IMR-90 (cell line): ENCODE data around the gene RTL1. TPM values are rescaled to one million over a fixed set of nuclear protein-coding genes. Genes with fewer than 3 reads are reported as not detected.

Experiments used
- ATAC-seq: fragments of 200-7000 bp; cut with Tn5 transposase; 2 replicates; pipeline ENCODE4 v1.9.1; 2020; ENCODE audit warnings: low read depth, mild to moderate bottlenecking, moderate library complexity
- BruUV-seq: library from RNA; stranded (reverse); fragments of 400-500 nt; replicated peaks from 2 replicates; lab custom pipeline; 2021; lab: Mats Ljungman, UMichigan
- CTCF ChIA-PET: fragments of 300-600 bp; formaldehyde crosslinking; extraction: SDS; loops from one replicate; lab custom pipeline; 2021; ENCODE audit warnings: antibody characterized with exemption; lab: Yijun Ruan, JAX
- POLR2A ChIA-PET: fragments of 300-600 bp; sonication (Branson Sonifier 250); formaldehyde crosslinking; loops from one replicate; lab custom pipeline; 2022; ENCODE audit warnings: antibody characterized with exemption; ENCODE audit not compliant: unreplicated experiment; lab: Charles Lee
- DNase-seq: peaks from one replicate; pipeline ENCODE4 v3.0.0; 2013
- H2AFZ ChIP-seq: replicated peaks from 2 replicates; pipeline ENCODE3; 2013; ENCODE audit warnings: low read length, mild to moderate bottlenecking; ENCODE audit not compliant: poor library complexity
- H2AK5ac ChIP-seq: 2 replicates; pipeline ENCODE4 v1.6.1; 2013; ENCODE audit warnings: low read depth, low read length, inconsistent platforms
- H2AK9ac ChIP-seq: replicated peaks from 2 replicates; pipeline ENCODE3; 2013; ENCODE audit warnings: mild to moderate bottlenecking, low read depth, low read length, moderate library complexity; ENCODE audit not compliant: poor library complexity
- H2BK120ac ChIP-seq: 2 replicates; pipeline ENCODE4 v1.6.1; 2013; ENCODE audit warnings: low read depth, low read length, inconsistent platforms
- H2BK15ac ChIP-seq: 3 replicates; pipeline ENCODE4 v1.6.1; 2013; ENCODE audit warnings: low read depth, low read length, inconsistent platforms
- H2BK20ac ChIP-seq: 2 replicates; pipeline ENCODE4 v1.6.1; 2013; ENCODE audit warnings: low read depth, mild to moderate bottlenecking, inconsistent platforms, low read length, moderate library complexity
- H2BK5ac ChIP-seq: 2 replicates; pipeline ENCODE4 v1.6.1; 2013; ENCODE audit warnings: mild to moderate bottlenecking, low read depth, low read length, inconsistent platforms; ENCODE audit not compliant: poor library complexity, severe bottlenecking
- H3K14ac ChIP-seq: replicated peaks from 2 replicates; pipeline ENCODE4 v1.6.1; 2013; ENCODE audit warnings: low read depth, low read length, inconsistent platforms
- H3K18ac ChIP-seq: 2 replicates; pipeline ENCODE4 v1.6.1; 2013; ENCODE audit warnings: low read depth, low read length, control low read depth
- H3K23ac ChIP-seq: 2 replicates; pipeline ENCODE4 v1.6.1; 2013; ENCODE audit warnings: low read depth, low read length, inconsistent platforms
- H3K27ac ChIP-seq: 2 replicates; pipeline ENCODE4 v1.5.1; 2013; ENCODE audit warnings: mild to moderate bottlenecking, control low read depth, low read length; ENCODE audit not compliant: insufficient read depth
- H3K27me3 ChIP-seq: 2 replicates; pipeline ENCODE4 v1.6.1; 2013; ENCODE audit warnings: low read length; ENCODE audit not compliant: control insufficient read depth, insufficient read depth
- H3K36me3 ChIP-seq: 2 replicates; pipeline ENCODE4 v1.6.1; 2013; ENCODE audit warnings: low read length, mixed read lengths; ENCODE audit not compliant: control insufficient read depth, insufficient read depth
- H3K4ac ChIP-seq: 2 replicates; pipeline ENCODE4 v1.6.1; 2013; ENCODE audit warnings: low read depth, low read length, inconsistent platforms
- H3K4me1 ChIP-seq: 2 replicates; pipeline ENCODE4 v1.6.1; 2013; ENCODE audit warnings: low read length, mixed read lengths; ENCODE audit not compliant: control insufficient read depth, insufficient read depth
- H3K4me2 ChIP-seq: 2 replicates; pipeline ENCODE4 v1.6.1; 2013; ENCODE audit warnings: low read depth, mild to moderate bottlenecking, control low read depth, low read length, moderate library complexity
- H3K4me3 ChIP-seq: 2 replicates; pipeline ENCODE4 v1.5.1; 2013; ENCODE audit warnings: low read depth, mild to moderate bottlenecking, control low read depth, low read length, moderate library complexity; ENCODE audit not compliant: insufficient read depth
- H3K56ac ChIP-seq: 2 replicates; pipeline ENCODE4 v1.6.1; 2013; ENCODE audit warnings: low read length, inconsistent platforms; ENCODE audit not compliant: insufficient read depth; ENCODE audit errors: extremely low read depth
- H3K79me1 ChIP-seq, 2 experiments: 2 replicates each; pipeline ENCODE4 v1.6.1; 2013; ENCODE audit warnings: low read length in 2 of 2, inconsistent platforms in 1 of 2, low read depth in 1 of 2
- H3K9ac ChIP-seq: 2 replicates; pipeline ENCODE4 v1.6.1; 2013; ENCODE audit warnings: low read depth, low read length, control low read depth
- H3K9me1 ChIP-seq: 2 replicates; pipeline ENCODE4 v1.6.1; 2013; ENCODE audit warnings: low read length, inconsistent platforms; ENCODE audit not compliant: insufficient read depth
- H3K9me3 ChIP-seq: 2 replicates; pipeline ENCODE4 v1.6.1; 2013; ENCODE audit warnings: low read length; ENCODE audit not compliant: control insufficient read depth, insufficient read depth
- H4K20me1 ChIP-seq: 2 replicates; pipeline ENCODE4 v1.6.1; 2013; ENCODE audit warnings: low read length, inconsistent platforms; ENCODE audit not compliant: insufficient read depth
- H4K5ac ChIP-seq: 2 replicates; pipeline ENCODE4 v1.6.1; 2013; ENCODE audit warnings: mild to moderate bottlenecking, low read depth, low read length, control low read depth
- H4K8ac ChIP-seq, 2 experiments: 2 replicates each; pipeline ENCODE4 v1.6.1; 2013; ENCODE audit warnings: low read depth in 2 of 2, low read length in 2 of 2, control low read depth in 1 of 2, inconsistent platforms in 1 of 2
- H4K91ac ChIP-seq: 2 replicates; pipeline ENCODE4 v1.6.1; 2013; ENCODE audit warnings: low read depth, low read length, inconsistent platforms; ENCODE audit not compliant: insufficient read depth
- BHLHE40 ChIP-seq: fragments of 150-350 bp; IDR thresholded peaks from 2 replicates; pipeline ENCODE4 v1.6.1; 2016; ENCODE audit warnings: mild to moderate bottlenecking, low read depth, low read length
- CEBPB ChIP-seq: IDR thresholded peaks from 2 replicates; pipeline ENCODE4 v1.6.1; 2012; ENCODE audit warnings: low read depth, low read length, improper control_type of control experiment
- FOS ChIP-seq: fragments of 150-350 bp; IDR thresholded peaks from 2 replicates; pipeline ENCODE4 v1.6.1; 2016; ENCODE audit warnings: low read depth, low read length
- MAFK ChIP-seq: IDR thresholded peaks from 2 replicates; pipeline ENCODE4 v1.6.1; 2012; ENCODE audit warnings: low read depth, low read length, improper control_type of control experiment
- MAZ ChIP-seq: IDR thresholded peaks from 2 replicates; pipeline ENCODE4 v1.6.1; 2012; ENCODE audit warnings: low read depth, mild to moderate bottlenecking, low read length, improper control_type of control experiment, moderate library complexity, borderline replicate concordance
- MXI1 ChIP-seq: IDR thresholded peaks from 2 replicates; pipeline ENCODE4 v1.6.1; 2012; ENCODE audit warnings: low read depth, mild to moderate bottlenecking, low read length, moderate library complexity, borderline replicate concordance
- NFE2L2 ChIP-seq: fragments of 150-350 bp; IDR thresholded peaks from 2 replicates; pipeline ENCODE4 v1.6.1; 2016; ENCODE audit warnings: low read depth, mild to moderate bottlenecking, low read length
- POLR2A ChIP-seq: IDR thresholded peaks from 2 replicates; pipeline ENCODE4 v1.6.1; 2012; ENCODE audit warnings: mild to moderate bottlenecking, low read depth, low read length
- RAD21 ChIP-seq: IDR thresholded peaks from 2 replicates; pipeline ENCODE4 v1.6.1; 2012; ENCODE audit warnings: low read length, improper control_type of control experiment
- RCOR1 ChIP-seq: IDR thresholded peaks from 2 replicates; pipeline ENCODE4 v1.6.1; 2012; ENCODE audit warnings: mild to moderate bottlenecking, low read length, improper control_type of control experiment; ENCODE audit not compliant: insufficient replicate concordance
- RFX5 ChIP-seq: IDR thresholded peaks from 2 replicates; pipeline ENCODE4 v1.8.0; 2012; ENCODE audit warnings: low read depth, mild to moderate bottlenecking, low read length, moderate library complexity
- WGBS, 2 experiments: methylation state at CpG; one replicate each; pipeline versions ENCODE4 v1.1.5 to v1.1.7; 2013; ENCODE audit warnings: missing lambda C conversion rate in 2 of 2; ENCODE audit not compliant: insufficient read length in 1 of 2; ENCODE audit errors: extremely low coverage in 2 of 2; 5-methylcytosine and 5-hydroxymethylcytosine counted together
- dilution Hi-C: fragments of 300-500 bp; cut with HindIII; formaldehyde crosslinking; loops from one replicate; pipeline ENCODE4 v1.14.3; 2018; ENCODE audit warnings: low sequenced_read_pairs; ENCODE audit not compliant: unreplicated experiment
- in situ Hi-C: fragments of 300-500 bp; cut with MboI; formaldehyde crosslinking; loops from 3 replicates; pipeline ENCODE4 v1.14.3; 2019; ENCODE audit warnings: low sequenced_read_pairs, inconsistent platforms, mixed read lengths
- intact Hi-C: fragments of 100-400 bp; cut with micrococcal nuclease; formaldehyde crosslinking; loops from 2 replicates; pipeline ENCODE4 v1.10.0; 2022
- polyA plus RNA-seq, 3 experiments: library from polyadenylated mRNA; depleted of rRNA; stranded (reverse); fragments of >200 nt; gene quantifications; 2 replicates each; pipeline ENCODE4 v1.2.3, GENCODE V29; 2012; ENCODE audit warnings: low replicate concordance in 1 of 3
- total RNA-seq: library from RNA; depleted of rRNA; stranded (reverse); fragments of >200 nt; gene quantifications from 2 replicates; pipeline ENCODE4 v1.2.3, GENCODE V29; 2012
- TF ChIP-seq, protein P1 (sequence below): fragments of 150-350 bp; IDR thresholded peaks from 2 replicates; pipeline ENCODE4 v1.6.1; 2017; ENCODE audit warnings: mild to moderate bottlenecking, antibody characterized with exemption, low read length, low read depth
- TF ChIP-seq, protein P2 (sequence below): conservative IDR thresholded peaks from 2 replicates; pipeline ENCODE4 v1.5.1; 2012; ENCODE audit warnings: mild to moderate bottlenecking, low read depth, low read length, improper control_type of control experiment
- TF ChIP-seq, protein P3 (sequence below): fragments of 150-350 bp; IDR thresholded peaks from 2 replicates; pipeline ENCODE4 v1.6.1; 2016; ENCODE audit warnings: low read depth, mild to moderate bottlenecking, low read length, moderate library complexity, borderline replicate concordance

RTL1 gene
- total and polyA plus RNA-seq, 2 of the 4 experiments (the other 2 are of a cell fraction), result not detected

DNA sequence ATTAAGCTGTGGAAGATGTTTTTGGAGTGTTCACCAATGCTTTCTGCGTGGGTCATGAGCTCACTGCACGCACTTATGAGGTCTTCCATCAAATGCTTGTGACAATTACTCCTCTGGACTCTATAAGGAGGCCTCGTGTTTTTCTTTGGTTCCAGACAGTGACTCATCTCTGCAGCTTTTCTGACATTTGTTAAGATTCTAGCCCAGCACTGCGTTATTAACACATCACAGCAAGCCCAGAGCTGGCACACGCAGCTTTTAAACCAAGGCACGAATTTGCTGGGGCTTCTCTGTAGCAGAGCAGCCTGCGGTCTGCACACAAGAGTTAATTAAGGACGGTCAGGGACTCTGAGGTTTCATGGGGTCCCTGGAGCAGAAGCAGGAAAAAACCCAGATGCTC lies 60.7 kb downstream of the RTL1 start:
- Histone ChIP-seq H3K9ac (no peak overlapping the region), H3K27ac (peak overlapping the region; percentile 72; the same call in 1 of the 2 replicates), H3K4ac (no peak overlapping the region), H2BK120ac (no peak overlapping the region), H4K8ac (no peak overlapping the region), H2AK9ac (no peak overlapping the region), H2BK5ac (peak overlapping the region; percentile 39), H4K20me1 (peaks cover 99% of the 10 kb centered on the region), H2AFZ (no peak overlapping the region), H2BK15ac (no peak overlapping the region), H3K4me3 (no peak overlapping the region), H2BK20ac (no peak overlapping the region), H3K36me3 (peaks cover 62% of the 10 kb centered on the region), H2AK5ac (no peak overlapping the region), H3K27me3 (no peaks in the 10 kb centered on the region), H4K5ac (no peak overlapping the region), H3K9me1 (peaks cover 4% of the 10 kb centered on the region; the same call in 1 of the 2 replicates), H3K23ac (no peak overlapping the region), H3K56ac (no peak overlapping the region), H4K91ac (no peak overlapping the region), H3K18ac (peak overlapping the region; percentile 28), H3K4me2 (no peak overlapping the region; the same call in 1 of the 2 replicates), H3K9me3 (no peaks in the 10 kb centered on the region), H3K79me1 (peaks cover 6 to 61% of the 10 kb centered on the region in 2 experiments; a peak in 3 of 4 replicates), H3K14ac (no peak overlapping the region), H3K4me1 (peaks cover 21% of the 10 kb centered on the region)
- POLR2A ChIA-PET, result interaction anchor here (0.7 kb wide), 1 partner anchor 17 kb away, joined by 3 read pairs; the partner anchor contains the start of gene MEG3
- in situ Hi-C loops (loop anchor here (10.0 kb wide), 1 partner anchor 458 kb away; no protein-coding TSS in a partner anchor), dilution Hi-C loops (no loop called here), intact Hi-C loops (loop anchor here (5.0 kb wide), 1 partner anchor 180 kb away; no protein-coding TSS in a partner anchor)
- 20% methylated on average over 2 of the region's 8 CpGs; no CpG with 5 or more reads in 1 of the 2 experiments for WGBS, 2 experiments
- CTCF ChIA-PET, result interaction anchor here (0.7 to 1.1 kb wide), 2 partner anchors 14 to 459 kb away, joined by 3 read pairs; no protein-coding TSS in a partner anchor
- TF ChIP-seq, protein P1, sequence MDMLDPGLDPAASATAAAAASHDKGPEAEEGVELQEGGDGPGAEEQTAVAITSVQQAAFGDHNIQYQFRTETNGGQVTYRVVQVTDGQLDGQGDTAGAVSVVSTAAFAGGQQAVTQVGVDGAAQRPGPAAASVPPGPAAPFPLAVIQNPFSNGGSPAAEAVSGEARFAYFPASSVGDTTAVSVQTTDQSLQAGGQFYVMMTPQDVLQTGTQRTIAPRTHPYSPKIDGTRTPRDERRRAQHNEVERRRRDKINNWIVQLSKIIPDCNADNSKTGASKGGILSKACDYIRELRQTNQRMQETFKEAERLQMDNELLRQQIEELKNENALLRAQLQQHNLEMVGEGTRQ, result no peak
- TF ChIP-seq MAZ (0 out of 2 replicates have a peak, but pooled peaks have one; percentile 31), NFE2L2 (no peak), RFX5 (no peak), POLR2A (no peak), FOS (peak; percentile 91), RCOR1 (peak; percentile 13), BHLHE40 (peak; percentile 47), RAD21 (peak; percentile 10; the same call in 1 of the 2 replicates), MAFK (no peak), MXI1 (peak; percentile 71; the same call in 1 of the 2 replicates), CEBPB (peak; percentile 52)
- TF ChIP-seq, protein P2, sequence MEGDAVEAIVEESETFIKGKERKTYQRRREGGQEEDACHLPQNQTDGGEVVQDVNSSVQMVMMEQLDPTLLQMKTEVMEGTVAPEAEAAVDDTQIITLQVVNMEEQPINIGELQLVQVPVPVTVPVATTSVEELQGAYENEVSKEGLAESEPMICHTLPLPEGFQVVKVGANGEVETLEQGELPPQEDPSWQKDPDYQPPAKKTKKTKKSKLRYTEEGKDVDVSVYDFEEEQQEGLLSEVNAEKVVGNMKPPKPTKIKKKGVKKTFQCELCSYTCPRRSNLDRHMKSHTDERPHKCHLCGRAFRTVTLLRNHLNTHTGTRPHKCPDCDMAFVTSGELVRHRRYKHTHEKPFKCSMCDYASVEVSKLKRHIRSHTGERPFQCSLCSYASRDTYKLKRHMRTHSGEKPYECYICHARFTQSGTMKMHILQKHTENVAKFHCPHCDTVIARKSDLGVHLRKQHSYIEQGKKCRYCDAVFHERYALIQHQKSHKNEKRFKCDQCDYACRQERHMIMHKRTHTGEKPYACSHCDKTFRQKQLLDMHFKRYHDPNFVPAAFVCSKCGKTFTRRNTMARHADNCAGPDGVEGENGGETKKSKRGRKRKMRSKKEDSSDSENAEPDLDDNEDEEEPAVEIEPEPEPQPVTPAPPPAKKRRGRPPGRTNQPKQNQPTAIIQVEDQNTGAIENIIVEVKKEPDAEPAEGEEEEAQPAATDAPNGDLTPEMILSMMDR, result no peak
- TF ChIP-seq, protein P3, sequence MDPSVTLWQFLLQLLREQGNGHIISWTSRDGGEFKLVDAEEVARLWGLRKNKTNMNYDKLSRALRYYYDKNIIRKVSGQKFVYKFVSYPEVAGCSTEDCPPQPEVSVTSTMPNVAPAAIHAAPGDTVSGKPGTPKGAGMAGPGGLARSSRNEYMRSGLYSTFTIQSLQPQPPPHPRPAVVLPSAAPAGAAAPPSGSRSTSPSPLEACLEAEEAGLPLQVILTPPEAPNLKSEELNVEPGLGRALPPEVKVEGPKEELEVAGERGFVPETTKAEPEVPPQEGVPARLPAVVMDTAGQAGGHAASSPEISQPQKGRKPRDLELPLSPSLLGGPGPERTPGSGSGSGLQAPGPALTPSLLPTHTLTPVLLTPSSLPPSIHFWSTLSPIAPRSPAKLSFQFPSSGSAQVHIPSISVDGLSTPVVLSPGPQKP, result no peak
- ATAC-seq, result peak; percentile 77
- BruUV-seq, result no TSS peak
- peak; percentile 95 for DNase-seq
